Skin of body (tissue), 2 donors: ENCODE results near the gene UPF2. TPM values are rescaled to one million over a fixed set of nuclear protein-coding genes. Genes with fewer than 3 reads are reported as not detected.
"Not testable (repeated sequence)": the region's sequence is repeated elsewhere in the genome, so short reads cannot be mapped to it uniquely, and the experiment has no call there.

Source experiments
- DNase-seq: peaks from one replicate; lab custom pipeline; 2025; lab: John Stamatoyannopoulos, UW
- total RNA-seq: library from RNA; depleted of rRNA; stranded (reverse); fragments of >200 nt; gene quantifications from one replicate; pipeline ENCODE4 v1.2.3, GENCODE V29; 2014

The UPF2 gene
- total RNA-seq, 1 donor from 2014 or later: 24.7 TPM

GRCh38 chr10:11909618-11910017, 133.0 kb downstream of the UPF2 start:
- no peak for DNase-seq

GRCh38 chr10:11908991-11909390, 133.6 kb downstream of the UPF2 start:
- no peak for DNase-seq

- DNase-seq: no peak
Measured at GRCh38 chr10:11908536-11908935, 134.1 kb downstream of the UPF2 start.

GRCh38 chr10:11907914-11908313, 134.7 kb downstream of the UPF2 start:
- DNase-seq: no peak

- no peak for DNase-seq
Measured at GRCh38 chr10:11906714-11907113, 135.9 kb downstream of the UPF2 start.

GRCh38 chr10:11902646-11903045, 140.0 kb downstream of the UPF2 start:
- DNase-seq: no peak

GRCh38 chr10:11901833-11902475, 140.7 kb downstream of the UPF2 start:
- no peak for DNase-seq

- no peak for DNase-seq
Measured at GRCh38 chr10:11901454-11901832, 141.2 kb downstream of the UPF2 start.

- DNase-seq: no peak
Measured at GRCh38 chr10:11901036-11901301, 141.6 kb downstream of the UPF2 start.

GRCh38 chr10:11899067-11899876, 143.3 kb downstream of the UPF2 start:
- DNase-seq: no peak

- DNase-seq: no peak
Measured at GRCh38 chr10:11898372-11899066, 144.1 kb downstream of the UPF2 start.

- DNase-seq: no peak
Measured at GRCh38 chr10:11898033-11898371, 144.6 kb downstream of the UPF2 start.

GRCh38 chr10:11896549-11897200, 145.9 kb downstream of the UPF2 start:
- no peak for DNase-seq

- no peak for DNase-seq
Measured at GRCh38 chr10:11895598-11895997, 147.0 kb downstream of the UPF2 start.

- no peak for DNase-seq
Measured at GRCh38 chr10:11895108-11895466, 147.5 kb downstream of the UPF2 start.

- no peak for DNase-seq
Measured at GRCh38 chr10:11894381-11895107, 148.1 kb downstream of the UPF2 start.

- DNase-seq: no peak
Measured at GRCh38 chr10:11893749-11894278, 148.8 kb downstream of the UPF2 start.

GRCh38 chr10:11891776-11892486, 150.7 kb downstream of the UPF2 start:
- DNase-seq: no peak

- DNase-seq: not testable (repeated sequence)
Measured at GRCh38 chr10:11889263-11889662, 153.3 kb downstream of the UPF2 start.

- DNase-seq: no peak
Measured at GRCh38 chr10:11887381-11888227, 155.0 kb downstream of the UPF2 start.
